Measurements from ENCODE around the gene CHST14.

GRCh38 chr15:40511093-40511471, 40.3 kb downstream of the CHST14 start:
- TF ChIP-seq POLR2AphosphoS5 (IDR thresholded peaks at IDR 0.05) (no peak), CTCF (IDR thresholded peaks at IDR 0.05) (no peak), POLR2A (IDR thresholded peaks at IDR 0.05) (no peak)
